ENCODE measurements around the gene E2F2.

Gene E2F2

DNA sequence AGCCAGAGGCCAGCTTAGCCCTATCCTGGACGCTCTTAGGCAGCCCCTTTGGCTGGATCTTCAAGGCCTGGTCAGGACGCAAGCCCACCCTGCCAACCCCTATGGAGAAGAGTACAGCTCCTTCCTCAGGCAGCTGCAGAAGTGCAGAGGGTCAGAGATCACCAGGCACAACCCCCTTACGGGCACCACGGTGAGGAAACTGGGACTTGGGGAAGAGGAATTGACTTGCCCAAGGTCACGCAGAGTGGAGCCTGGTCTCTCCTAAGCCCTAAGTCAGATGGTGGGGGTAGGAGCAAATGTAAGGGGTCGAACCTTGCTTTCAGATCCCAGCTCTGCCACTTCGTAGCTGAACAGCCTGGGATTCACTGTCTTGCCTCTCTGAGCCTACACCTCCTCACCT lies 3.7 kb downstream of the E2F2 start:
- DNase-seq (ENCODE audit: low read depth), result no peak
- TF ChIP-seq, protein P1, sequence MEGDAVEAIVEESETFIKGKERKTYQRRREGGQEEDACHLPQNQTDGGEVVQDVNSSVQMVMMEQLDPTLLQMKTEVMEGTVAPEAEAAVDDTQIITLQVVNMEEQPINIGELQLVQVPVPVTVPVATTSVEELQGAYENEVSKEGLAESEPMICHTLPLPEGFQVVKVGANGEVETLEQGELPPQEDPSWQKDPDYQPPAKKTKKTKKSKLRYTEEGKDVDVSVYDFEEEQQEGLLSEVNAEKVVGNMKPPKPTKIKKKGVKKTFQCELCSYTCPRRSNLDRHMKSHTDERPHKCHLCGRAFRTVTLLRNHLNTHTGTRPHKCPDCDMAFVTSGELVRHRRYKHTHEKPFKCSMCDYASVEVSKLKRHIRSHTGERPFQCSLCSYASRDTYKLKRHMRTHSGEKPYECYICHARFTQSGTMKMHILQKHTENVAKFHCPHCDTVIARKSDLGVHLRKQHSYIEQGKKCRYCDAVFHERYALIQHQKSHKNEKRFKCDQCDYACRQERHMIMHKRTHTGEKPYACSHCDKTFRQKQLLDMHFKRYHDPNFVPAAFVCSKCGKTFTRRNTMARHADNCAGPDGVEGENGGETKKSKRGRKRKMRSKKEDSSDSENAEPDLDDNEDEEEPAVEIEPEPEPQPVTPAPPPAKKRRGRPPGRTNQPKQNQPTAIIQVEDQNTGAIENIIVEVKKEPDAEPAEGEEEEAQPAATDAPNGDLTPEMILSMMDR (IDR thresholded peaks at IDR 0.05; ENCODE audit: insufficient read depth, low read depth, low read length, missing control alignments), result no peak
- no peak overlapping the region for H3K4me3 ChIP-seq (ENCODE audit: low read length)

DNA sequence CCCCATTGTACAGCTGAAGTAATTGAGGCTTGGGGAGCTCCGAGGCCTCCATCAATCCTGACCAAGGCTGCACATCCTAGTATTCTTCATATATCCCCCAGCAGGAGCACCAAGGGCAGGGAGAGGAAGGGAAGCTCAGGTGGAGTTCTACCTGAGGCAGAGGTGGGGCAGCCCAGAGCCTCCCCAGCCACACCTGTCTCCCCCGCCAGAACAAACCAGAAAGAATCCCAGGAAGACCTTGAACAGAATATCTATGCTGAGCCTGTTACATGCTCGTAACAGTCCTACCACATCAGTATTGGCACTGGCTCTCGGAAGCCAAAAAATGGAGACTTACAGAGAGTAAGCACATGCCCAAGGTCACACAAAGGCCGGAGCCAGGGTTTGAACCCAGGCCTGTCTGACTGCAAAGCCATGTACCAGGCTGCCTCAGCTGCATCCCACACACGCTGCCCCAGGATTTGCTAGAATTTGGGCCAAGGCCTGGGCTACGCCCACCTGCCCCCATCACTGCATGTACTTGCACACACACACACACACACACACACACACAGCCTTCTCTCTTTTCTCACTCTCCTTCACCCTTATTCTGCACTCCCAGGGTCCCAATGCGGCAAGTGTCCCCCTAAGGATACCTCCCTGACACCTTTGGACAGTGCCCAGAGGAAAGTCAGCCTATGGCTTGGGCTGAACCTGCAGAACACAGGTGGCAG lies 4.5 kb downstream of the E2F2 start:
- DNase-seq (ENCODE audit: low read depth), result no peak
- H3K4me3 ChIP-seq (ENCODE audit: low read length), result no peak overlapping the region
- TF ChIP-seq, protein P1 (IDR thresholded peaks at IDR 0.05; ENCODE audit: insufficient read depth, low read depth, low read length, missing control alignments), result no peak

DNA sequence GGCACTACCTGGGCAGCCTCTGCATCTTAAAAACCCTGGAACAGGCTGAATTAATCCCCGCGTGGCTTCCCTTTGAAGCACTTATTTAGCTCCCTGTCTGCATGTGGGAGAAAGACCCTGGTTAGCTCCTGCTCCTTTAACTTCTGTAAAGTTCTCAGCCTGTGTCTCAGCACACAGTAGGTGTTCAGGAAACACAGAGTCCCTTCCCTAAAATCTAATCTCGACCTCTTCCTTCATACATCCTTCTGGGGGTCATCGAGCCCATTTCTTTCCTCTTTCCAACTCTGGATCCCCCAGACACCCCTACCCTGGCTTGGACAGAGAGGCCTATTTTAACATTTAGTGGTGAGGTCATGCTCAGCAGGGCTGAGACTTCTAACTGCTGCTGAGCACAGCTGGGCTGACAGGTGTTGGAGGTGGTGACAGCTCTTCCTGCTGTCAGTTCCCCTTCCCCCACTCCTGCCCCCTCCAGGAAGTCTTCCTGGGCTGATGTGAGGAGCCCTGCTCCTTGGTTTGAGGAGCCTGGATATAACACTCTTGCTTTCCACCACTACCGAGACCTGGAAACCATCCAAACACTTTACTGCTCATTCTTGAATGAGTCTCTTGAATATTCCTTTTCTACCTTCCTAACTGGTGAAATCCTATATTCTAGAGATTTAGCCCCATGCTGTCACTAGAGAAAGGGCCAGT lies 5.3 kb downstream of the E2F2 start:
- H3K4me3 ChIP-seq (ENCODE audit: low read length), result no peak overlapping the region
- DNase-seq (ENCODE audit: low read depth), result no peak
- TF ChIP-seq, protein P1 (IDR thresholded peaks at IDR 0.05; ENCODE audit: insufficient read depth, low read depth, low read length, missing control alignments), result no peak

DNA sequence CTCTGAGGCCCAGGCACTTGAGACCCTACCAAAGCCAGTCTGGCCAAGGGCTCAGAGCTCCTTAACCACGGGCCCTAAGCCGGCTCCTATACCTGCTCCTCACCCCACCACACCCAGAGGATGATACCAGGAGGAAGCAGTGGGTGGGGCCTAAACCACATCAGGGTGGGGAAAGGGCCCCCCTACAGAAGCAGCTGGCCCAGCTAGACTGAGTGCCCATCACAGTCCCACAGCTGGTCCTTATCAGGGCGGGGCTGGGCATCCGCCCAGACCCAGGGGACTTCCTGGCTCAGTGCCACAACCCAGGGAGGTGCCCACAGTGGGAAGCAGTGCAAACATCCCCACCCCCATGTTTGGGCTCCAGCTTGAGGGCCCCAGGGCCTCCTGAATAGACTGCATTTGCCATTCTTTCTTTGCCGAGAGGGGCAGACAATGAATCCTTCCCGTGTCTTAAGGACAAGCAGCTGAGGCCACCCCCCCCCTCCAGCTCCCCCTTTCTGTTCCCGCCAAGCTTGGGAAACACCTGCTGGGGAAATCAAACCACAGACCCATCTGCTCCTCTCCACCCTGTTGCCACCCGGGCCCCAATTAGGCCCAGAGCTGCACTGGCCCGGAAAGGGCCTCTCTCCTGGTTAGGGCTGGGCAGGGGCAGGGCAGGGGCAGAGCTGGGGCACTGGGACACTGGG lies 6.2 kb downstream of the E2F2 start:
- TF ChIP-seq, protein P1 (IDR thresholded peaks at IDR 0.05; ENCODE audit: insufficient read depth, low read depth, low read length, missing control alignments), result no peak
- no peak overlapping the region for H3K4me3 ChIP-seq (ENCODE audit: low read length)

DNA sequence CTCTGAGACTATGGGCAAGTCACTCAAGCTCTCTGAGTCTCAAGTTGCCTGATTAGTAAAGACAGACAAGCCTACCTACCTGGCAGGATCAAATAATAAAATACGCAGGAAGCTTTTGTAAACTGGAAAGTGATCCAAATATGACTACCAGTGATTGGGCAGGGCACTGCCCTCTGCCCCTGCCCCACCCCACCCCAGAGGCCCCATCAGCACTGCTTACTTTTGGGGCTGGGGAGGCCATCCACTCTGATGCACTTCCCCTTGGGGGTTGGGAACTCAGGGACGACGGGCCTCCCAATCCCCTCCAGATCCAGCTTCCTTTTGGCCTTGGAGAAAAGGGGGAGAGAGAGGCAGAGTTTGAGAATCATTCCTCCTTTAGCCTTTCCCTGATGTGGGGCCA lies 6.9 kb downstream of the E2F2 start:
- no peak overlapping the region for H3K4me3 ChIP-seq (ENCODE audit: low read length)
- no peak for DNase-seq (ENCODE audit: low read depth)
- TF ChIP-seq, protein P1 (IDR thresholded peaks at IDR 0.05; ENCODE audit: insufficient read depth, low read depth, low read length, missing control alignments), result no peak

More for the DNA sequence above, 6.2 kb downstream of the E2F2 start:
- no peak for DNase-seq (ENCODE audit: low read depth)

DNA sequence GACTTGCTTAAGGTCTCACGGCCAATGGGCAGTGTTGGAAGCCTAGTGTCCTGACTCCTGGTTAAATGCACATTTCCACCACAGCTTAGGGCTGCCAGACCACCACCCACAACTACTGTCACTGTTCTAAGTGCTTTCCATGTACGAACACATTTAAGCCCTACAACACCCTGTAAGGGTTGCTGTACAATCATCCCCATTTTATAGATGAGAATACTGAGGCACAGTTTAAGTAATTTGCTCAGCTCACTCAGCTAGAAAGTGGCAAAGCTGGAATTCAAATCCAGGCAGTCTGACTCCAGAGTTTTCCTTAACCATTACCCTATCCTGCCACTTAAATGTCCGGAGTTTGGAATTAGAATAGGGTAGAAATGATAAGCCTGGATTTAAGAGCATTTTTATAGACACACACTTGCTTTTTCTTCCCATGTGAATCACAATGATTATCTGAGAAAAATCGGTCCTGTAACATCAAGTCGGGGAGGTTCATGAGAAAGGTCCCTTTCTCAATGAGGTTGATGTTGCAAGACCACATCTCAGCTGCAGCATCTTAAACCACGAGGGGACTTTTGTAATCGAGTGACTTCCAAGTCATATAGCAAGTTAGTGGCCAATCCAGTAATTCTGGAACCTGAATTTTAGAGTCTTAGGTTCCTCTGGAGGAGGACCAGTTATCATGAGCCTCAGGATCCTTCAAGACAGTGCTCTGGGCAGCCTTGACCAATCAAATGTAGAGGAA lies 8.6 kb downstream of the E2F2 start:
- peak; percentile 24 for DNase-seq (ENCODE audit: low read depth)
- H3K4me3 ChIP-seq (ENCODE audit: low read length), result no peak overlapping the region
- TF ChIP-seq, protein P1 (IDR thresholded peaks at IDR 0.05; ENCODE audit: insufficient read depth, low read depth, low read length, missing control alignments), result no peak

All from epithelial cell of esophagus (primary cell).